ENCODE results near the gene NCOA1. TPM values are rescaled to one million over a fixed set of nuclear protein-coding genes. Genes with fewer than 3 reads are reported as not detected.

NCOA1 gene
- total RNA-seq, 2 donors from 2014 or later = 34.9 to 58.3 TPM

- ATAC-seq (ENCODE audit: insufficient number of reproducible peaks, low FRiP score, low read depth) (no peak), DNase-seq (ENCODE audit: low spot score) (no peak)
- no peak overlapping the region for H3K27ac ChIP-seq
- H3K9me3 ChIP-seq = no peaks in the 10 kb centered on the region
- TF ChIP-seq CTCF (IDR thresholded peaks at IDR 0.05) = no peak
- H3K27me3 ChIP-seq (replicated peaks; ENCODE audit: insufficient read depth) = no peaks in the 10 kb centered on the region
- no peaks in the 10 kb centered on the region for H3K36me3 ChIP-seq
- H3K4me3 ChIP-seq = no peak overlapping the region
- H3K4me1 ChIP-seq (ENCODE audit: control insufficient read depth in 1 of 2, low read depth in 2 of 2) = no peaks in the 10 kb centered on the region
Measured at GRCh38 chr2:24813691-24814137, 322.7 kb downstream of the NCOA1 start.

DNA sequence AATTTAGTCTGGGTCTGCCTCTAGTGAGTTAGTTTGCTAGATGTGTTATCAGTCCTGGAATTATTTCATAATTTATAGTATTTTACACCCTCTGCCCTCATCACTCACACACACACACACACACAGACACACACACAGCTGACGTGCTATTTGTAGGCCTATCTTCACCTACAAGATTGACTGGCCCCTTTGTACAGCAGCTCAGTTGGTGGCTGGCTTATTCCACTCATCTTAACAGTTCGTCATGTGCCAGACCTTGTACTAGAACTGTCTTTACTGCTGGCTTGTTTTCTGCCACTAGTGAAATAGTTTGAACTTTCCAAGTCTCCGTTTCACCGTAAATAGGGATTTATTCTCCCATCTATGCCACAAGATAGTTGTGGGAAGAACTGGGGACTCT is 323.5 kb downstream of the NCOA1 start:
- no peak for DNase-seq (ENCODE audit: low spot score)

GRCh38 chr2:24815171-24815570 is 324.1 kb downstream of the NCOA1 start:
- no peak for ATAC-seq (ENCODE audit: insufficient number of reproducible peaks, low FRiP score, low read depth)
- Histone ChIP-seq H3K9me3 (no peaks in the 10 kb centered on the region), H3K4me3 (no peak overlapping the region), H3K4me1 (ENCODE audit: control insufficient read depth in 1 of 2, low read depth in 2 of 2) (no peaks in the 10 kb centered on the region), H3K36me3 (no peaks in the 10 kb centered on the region), H3K27ac (no peak overlapping the region), H3K27me3 (replicated peaks; ENCODE audit: insufficient read depth) (no peaks in the 10 kb centered on the region)
- no peak for DNase-seq (ENCODE audit: low spot score)
- no peak for TF ChIP-seq CTCF (IDR thresholded peaks at IDR 0.05)

More for the DNA sequence above, 323.5 kb downstream of the NCOA1 start:
- Histone ChIP-seq H3K36me3 (no peaks in the 10 kb centered on the region), H3K27me3 (replicated peaks; ENCODE audit: insufficient read depth) (no peaks in the 10 kb centered on the region), H3K4me3 (no peak overlapping the region), H3K9me3 (no peaks in the 10 kb centered on the region), H3K27ac (no peak overlapping the region), H3K4me1 (ENCODE audit: control insufficient read depth in 1 of 2, low read depth in 2 of 2) (no peaks in the 10 kb centered on the region)
- no peak for ATAC-seq (ENCODE audit: insufficient number of reproducible peaks, low FRiP score, low read depth)
- TF ChIP-seq CTCF (IDR thresholded peaks at IDR 0.05) = no peak

DNA sequence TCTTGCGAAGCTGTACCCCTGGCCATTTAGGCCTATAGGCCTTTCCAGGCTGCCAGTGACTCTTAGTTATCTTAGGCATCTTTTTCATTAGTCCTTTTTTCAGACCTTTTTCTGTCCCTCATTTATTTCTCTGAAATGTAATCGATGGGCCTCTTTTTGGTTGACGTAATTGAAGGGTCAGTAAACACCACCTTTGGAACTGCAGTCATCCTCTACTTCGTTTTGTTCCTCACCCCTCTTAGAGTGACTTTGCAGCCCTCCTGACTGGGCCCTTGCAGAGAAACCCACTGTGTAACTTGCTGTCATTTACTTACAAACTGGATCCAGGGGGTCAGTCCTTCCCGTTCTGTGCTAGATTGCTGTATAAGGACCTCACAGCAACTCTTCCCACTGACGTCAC is 325.4 kb downstream of the NCOA1 start:
- Histone ChIP-seq H3K27ac (no peak overlapping the region), H3K36me3 (no peaks in the 10 kb centered on the region), H3K4me1 (ENCODE audit: control insufficient read depth in 1 of 2, low read depth in 2 of 2) (no peaks in the 10 kb centered on the region), H3K9me3 (no peaks in the 10 kb centered on the region), H3K4me3 (no peak overlapping the region), H3K27me3 (replicated peaks; ENCODE audit: insufficient read depth) (no peaks in the 10 kb centered on the region)
- no peak for ATAC-seq (ENCODE audit: insufficient number of reproducible peaks, low FRiP score, low read depth)
- no peak for TF ChIP-seq CTCF (IDR thresholded peaks at IDR 0.05)
- DNase-seq (ENCODE audit: low spot score) = no peak

- DNase-seq (ENCODE audit: low spot score) = no peak
- Histone ChIP-seq H3K9me3 (no peaks in the 10 kb centered on the region), H3K27me3 (replicated peaks; ENCODE audit: insufficient read depth) (no peaks in the 10 kb centered on the region), H3K27ac (no peak overlapping the region), H3K36me3 (no peaks in the 10 kb centered on the region), H3K4me3 (no peak overlapping the region), H3K4me1 (ENCODE audit: control insufficient read depth in 1 of 2, low read depth in 2 of 2) (no peaks in the 10 kb centered on the region)
- no peak for TF ChIP-seq CTCF (IDR thresholded peaks at IDR 0.05)
- ATAC-seq (ENCODE audit: insufficient number of reproducible peaks, low FRiP score, low read depth) = no peak
Measured at GRCh38 chr2:24816884-24817283, 325.8 kb downstream of the NCOA1 start.
